HG03565 (cell line): Measurements from ENCODE around the gene CRY2.

Experiments used
- ATAC-seq: cut with Tn5 transposase; IDR thresholded peaks from one replicate; pipeline ENCODE4 v1.9.1; 2021; ENCODE audit warnings: mild to moderate bottlenecking, moderate library complexity; ENCODE audit not compliant: unreplicated experiment

The CRY2 gene

DNA sequence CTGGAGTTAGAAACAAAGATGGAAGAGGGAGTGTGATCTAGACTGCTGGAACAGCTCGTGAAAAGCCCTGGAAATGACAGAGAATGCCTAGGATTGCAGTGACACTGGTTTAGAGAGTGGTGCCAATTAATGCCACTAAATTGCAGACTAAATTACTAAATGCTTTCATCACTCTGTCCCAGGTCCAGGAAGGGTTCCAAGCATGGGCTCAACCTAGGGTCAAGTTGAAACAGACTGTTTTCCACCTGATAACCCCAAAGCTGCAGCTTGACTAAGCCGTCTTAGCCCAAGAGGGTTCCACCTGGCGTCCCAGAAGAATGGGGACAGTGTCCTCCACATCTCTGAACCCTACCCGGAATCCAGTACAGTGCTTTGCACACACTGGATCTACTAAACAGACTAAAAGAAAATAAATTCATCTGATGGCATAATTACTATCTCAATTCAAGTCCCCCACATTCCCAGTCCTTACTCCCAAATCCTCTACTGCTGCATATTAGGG, 1.1 kb upstream of the CRY2 start:
- ATAC-seq: no peak

DNA sequence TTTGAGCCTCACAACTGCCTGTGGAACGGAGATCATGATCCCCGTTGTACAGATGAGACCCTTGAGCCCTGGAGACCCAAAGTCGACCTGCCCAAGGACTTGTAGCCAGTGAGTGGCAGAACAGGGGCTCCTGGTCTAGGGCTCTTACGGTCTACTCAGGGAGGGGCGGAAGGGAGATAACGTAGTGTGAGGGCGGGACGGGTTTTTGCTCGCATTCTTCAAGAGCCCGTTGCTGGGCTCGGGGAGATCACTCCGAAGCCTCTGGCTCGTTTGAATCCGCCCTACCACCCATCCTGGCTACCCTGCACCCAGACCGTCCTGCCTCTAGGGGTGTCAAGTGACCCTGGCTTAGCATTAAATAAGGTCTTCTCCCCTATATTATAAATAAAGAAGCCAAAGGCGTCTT, 639 bp downstream of the CRY2 start:
- ATAC-seq: no peak

DNA sequence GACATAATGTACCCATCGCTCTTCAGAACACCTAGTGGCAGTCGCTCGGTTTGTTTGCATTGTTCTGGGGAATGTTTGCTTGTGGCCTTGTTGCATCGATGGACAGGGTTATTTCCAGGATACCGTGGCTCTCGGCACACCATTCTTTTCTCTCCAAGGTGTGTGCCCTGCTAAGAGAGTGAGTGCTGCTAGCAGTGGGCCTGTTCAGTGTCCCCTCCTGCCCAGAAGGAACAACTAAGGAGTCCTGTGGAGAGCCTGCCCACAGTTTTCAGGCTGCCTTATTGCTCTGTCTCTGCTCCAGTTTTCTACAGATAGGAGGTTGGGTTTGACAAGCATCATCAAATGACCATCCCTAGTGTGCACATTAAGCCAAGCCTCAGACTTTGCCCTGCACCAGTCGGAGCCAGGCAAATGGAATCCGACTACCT, 1.4 kb downstream of the CRY2 start:
- ATAC-seq: no peak

DNA sequence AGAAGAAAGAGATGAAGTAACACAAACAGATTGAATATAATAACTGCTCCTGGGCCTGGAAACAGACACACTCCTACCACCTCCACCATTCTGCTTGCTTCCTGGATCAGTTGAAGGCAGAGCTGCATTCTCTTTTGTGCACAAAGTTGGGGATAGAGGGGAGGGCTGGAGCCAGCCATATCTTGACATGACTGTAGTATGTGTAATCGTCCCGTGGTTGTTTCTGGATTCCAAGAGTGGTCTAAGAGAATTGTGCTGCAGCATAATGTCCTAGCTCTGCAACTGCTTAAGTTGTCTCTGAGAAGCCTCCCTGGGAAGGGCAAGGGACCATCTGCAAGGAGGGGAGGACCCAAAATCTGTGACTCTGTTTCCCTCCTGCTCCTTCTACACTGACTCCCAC, 3.2 kb downstream of the CRY2 start:
- ATAC-seq: no peak

DNA sequence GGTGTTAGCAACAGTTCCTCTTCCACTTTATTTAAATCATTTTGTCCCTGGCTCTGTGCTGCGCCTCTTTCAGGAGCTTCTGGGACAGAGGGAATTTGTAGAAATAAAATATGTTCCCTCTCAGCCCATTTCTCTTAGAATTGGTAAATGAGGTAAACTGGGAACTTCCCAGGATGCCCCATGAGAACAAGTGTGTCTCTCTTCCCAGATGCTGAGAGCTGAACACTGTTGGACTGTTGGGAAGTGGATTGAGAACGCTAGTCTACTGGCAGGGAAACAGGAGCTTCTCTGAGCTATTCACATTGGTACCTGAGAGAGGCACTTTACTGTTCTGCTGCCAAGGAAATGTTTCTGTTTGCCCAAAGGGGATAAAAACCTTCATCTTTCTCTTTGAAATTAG, 4.0 kb downstream of the CRY2 start:
- no peak for ATAC-seq

DNA sequence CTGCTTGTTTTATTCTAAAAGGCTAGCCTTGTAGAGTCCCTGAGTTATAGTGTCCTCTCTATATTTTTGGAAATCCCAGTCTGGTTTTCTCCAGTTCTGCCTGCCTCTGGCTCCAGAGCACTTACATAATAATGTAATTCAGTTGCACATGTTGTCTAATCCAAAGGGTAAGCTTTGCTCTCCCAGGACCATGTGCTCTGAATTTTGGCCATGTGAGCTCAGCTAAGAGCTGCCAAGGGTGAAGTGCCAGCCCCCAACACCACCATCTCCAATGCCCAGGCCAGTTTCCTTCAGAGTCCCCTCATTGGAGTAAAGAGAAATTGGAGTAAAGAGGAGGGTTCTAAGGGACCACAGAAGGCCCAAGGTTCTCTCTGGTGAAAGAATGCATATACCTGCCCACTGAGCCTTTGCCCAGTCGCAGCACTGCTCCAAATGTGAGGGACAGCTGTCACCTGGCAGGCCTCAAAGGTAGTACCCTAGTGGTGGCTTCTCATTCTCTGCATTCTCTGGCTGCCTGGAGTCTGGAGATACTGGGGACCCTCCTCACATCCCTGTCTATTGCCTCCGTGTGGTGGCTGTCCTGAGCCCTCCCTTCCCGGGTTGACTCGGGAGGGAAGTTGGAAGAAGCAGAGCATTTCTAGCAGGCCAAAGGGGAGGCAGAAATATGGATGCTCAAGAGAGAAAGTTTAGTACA, 4.9 kb downstream of the CRY2 start:
- no peak for ATAC-seq

DNA sequence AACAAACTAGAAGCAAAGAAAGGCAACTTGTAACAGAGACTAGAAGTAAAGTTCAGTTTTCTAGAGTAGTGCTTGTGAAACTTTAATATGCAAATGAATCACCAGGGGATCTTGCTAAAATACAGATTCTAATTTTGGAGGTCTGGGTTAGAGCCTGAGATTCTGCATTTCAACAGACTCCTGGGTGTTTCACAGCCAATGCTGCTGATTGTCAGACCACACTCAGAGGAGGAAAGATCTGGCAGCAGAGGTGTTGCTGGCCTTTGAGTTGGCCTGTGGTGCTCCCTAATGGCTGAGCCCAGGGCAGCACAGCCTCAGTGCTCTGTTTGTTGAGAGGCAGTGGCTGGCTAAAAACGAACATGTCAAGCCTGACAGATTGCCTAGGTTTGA, 5.4 kb downstream of the CRY2 start:
- ATAC-seq: peak; percentile 27

DNA sequence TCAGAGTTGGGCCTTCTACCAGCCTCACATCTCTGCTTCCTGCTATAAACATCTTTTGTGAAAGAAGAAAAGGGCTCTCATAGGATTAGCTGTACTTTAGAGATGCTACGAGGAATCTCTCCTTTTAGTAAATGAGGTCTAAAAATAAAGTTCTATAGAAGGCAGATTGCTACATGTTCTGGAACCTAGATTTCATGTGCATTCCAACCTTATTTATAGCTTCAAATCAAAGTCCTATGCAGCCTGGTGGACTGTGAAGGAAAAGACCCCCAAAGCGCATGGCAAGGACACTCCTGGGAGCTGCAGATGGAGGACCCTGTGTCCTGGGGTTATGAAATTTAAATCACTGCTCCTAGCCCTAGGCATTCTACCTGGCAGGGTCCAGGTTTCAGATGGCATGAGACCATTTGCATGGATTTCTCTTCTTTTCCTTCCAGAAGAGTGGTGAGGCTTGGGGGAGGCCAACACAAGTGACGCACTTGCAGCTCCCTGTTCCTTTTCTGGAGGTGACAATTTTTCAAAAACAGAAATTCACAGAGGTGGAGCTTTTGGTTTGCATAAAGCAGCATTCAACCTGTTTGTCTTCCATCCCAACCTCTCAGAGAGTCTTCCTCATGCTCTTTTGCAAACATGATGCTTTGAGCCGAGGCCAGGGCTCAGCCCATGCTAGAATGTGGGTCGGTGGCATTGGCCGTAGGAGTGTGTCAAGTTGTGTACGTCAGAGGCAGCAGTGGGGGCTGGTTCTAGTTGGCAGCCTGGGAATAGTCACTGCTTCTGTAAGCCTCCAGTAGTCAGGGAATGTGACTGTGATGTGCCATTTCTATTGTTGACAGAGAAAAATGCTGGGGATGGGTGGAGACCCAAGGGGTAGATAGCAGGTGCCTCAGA, 6.3 kb downstream of the CRY2 start:
- ATAC-seq: no peak

DNA sequence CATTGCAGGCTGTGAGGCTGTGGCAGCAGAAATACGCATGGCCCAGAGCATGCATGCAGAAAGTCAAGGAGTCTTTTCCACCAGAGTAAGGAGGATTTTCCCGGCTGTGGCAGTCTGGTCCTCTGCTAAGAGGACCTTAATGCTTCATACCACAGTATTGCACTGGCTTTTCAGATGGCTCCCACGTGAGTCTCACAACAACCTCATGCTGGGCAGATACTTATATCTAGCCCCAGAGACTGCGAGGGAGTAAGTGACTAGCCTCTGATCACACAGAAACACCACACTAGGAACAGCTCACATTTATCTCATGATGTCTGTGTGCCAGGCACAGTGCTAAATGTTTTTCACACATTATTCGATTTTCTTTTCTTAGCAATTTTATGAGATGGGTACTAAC, 8.0 kb downstream of the CRY2 start:
- no peak for ATAC-seq

DNA sequence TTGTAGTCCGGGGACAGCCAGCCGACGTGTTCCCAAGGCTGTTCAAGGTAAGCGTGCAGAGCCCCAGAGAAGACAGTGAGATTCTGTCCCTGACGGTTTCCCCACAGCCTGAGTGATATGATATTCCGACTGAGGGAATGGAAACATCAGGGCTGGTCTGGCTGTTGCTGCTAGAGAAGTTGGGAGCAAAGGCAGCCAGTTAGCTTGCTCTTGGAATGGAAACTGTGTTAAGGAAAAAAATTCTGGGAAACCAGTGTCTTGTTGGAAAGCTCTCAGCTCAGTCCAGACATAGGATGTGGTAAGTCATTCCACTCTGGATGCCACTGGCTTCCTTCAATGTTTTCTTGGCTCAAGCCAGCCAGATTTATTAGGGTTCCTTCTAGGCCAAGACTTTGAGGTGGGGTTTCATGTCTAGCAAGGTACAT, 8.8 kb downstream of the CRY2 start:
- ATAC-seq: no peak

DNA sequence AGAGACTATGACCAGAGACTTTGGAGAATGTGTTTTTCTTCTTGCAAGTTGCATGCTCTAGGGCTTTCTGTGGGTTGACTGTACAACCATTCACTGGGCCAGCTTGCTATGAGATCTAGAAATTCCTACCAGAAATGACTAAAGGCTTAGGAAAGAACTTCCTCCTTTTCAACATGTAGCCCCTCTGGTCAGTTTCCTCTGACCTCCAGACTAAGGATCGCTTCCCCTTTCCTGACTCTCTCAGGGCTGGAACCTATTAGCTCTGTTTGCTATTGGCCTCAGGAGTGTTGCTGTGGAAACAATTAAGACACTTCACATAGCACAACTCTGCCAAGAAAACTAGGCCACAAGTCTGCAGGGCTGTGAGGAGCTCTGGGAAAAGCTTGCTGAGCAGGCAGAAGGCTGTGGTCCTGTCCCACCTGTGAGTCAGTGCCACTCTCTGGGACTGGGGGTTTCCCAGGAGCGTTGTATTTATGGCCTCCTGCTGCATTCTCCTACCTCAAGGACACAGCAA, 10.7 kb downstream of the CRY2 start:
- no peak for ATAC-seq

DNA sequence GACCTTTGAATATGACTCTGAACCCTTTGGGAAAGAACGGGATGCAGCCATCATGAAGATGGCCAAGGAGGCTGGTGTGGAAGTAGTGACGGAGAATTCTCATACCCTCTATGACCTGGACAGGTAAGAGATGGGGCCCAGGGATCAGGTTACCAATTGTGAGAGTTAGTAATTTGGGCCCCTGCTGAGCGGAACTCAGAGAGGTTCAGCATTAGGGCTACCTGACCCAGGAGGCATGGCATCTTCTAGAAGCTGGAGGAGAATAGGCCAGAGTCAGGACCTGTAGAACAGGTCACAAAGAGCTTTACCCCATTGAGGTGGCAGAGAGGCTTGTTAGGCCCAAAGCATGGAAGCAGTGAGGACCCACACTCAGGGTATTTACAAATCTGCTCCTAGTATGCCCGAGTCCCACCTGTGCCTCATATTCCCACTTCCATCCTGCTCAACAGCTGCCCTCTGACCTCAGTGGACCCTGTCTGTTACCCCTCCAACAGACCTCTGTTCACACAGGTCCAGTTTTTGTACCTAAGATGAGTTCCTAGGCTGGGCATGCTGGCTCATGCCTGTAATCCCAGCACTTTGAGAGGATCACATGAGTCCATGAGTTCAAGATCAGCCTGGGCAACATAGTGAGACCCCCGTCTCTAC, 11.6 kb downstream of the CRY2 start:
- ATAC-seq: no peak

DNA sequence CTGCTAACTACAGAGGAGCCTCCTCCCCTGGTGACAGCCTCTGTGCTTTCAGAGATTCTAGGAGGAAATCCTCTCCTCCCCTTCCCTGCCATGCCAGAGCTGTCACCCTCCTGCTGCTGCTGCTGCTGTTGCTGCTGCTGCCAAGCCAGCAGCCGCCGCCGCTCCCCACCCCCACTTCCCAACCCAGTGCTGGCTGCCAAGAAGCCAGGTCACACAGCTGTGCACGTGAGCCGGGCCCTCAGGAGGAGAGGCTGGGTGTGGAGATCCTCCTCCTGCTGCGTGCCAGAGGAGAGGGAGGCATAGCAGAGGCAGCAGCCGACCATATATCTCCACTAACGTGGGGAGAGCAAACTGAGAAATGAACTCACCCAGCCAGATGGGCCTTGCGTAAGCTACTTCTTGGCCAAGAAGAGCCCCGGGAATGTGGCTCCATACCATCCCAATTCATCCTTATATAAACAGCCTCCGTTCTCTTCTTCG, 12.4 kb downstream of the CRY2 start:
- no peak for ATAC-seq

DNA sequence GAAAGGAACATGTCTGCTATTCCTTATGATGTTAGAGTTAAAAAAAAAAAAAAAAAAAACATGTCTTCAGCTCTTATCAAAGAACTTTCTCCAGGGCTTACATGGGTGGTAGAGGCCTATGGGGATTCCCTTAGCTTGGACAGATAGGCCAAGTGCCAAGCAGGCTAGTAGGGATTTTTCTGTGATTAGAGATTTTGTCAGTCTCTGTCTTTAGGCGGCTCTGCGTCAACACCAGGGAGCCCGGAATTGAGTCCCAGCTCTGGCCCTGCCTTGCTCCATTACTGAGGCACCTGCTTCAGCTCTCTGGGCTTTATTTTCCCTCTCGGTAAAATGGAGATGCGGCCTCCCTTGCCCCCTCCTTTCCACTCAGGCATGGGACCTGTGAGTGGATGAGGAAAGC, 13.1 kb downstream of the CRY2 start:
- ATAC-seq: no peak

DNA sequence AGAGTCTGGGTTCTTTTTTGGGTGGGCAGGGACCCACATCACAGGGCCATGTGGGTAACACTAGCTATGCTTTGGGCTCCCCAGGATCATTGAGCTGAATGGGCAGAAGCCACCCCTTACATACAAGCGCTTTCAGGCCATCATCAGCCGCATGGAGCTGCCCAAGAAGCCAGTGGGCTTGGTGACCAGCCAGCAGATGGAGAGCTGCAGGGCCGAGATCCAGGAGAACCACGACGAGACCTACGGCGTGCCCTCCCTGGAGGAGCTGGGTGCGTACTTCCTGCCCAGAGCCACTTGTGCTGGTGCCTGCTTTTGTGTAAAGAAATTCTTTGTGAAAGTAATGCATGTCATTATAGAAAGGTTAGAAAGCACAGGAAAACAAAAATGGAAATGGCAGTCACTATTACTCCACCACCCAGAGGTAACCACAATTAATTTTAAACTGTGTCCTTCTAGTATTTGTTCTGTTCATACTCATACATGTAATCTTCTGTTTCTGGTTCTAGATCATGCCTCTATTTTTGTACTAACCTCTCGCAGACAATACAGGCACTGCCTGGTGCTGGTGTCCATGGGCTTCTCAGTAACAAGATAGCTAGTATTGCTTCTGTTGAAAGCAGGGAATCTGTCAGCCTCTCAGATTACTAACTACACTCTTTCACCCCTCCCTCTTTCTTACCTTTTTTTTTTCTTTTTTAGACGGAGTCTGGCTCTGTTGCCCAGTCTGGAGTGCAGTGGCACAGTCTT, 13.7 kb downstream of the CRY2 start:
- ATAC-seq: no peak

DNA sequence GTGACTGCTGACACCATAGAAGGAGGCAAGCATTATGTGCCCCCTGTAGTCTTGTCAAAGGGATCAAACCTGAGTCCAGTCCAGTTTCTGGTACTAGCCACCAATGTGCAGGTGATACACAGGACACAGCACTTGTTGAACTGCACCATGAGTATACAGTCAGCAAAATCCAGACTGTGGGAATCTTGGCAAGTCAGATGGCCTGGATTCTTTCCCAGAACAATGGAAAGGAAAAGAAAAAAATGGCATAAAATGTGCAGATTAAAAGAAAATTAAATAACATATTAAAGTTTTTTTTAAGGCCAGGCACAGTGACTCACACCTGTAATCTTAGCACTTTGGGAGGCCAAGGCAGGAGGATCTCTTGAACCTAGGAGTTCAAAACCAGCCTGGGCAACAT, 16.8 kb downstream of the CRY2 start:
- ATAC-seq: no peak

DNA sequence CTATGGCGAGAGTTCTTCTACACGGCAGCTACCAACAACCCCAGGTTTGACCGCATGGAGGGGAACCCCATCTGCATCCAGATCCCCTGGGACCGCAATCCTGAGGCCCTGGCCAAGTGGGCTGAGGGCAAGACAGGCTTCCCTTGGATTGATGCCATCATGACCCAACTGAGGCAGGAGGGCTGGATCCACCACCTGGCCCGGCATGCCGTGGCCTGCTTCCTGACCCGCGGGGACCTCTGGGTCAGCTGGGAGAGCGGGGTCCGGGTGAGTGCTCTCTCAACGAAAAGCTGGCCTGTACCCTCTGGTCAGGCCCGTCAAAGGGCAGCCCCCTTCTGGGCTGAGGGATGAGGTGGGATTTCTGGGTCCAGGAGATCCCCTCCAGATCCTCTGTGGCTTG, 22.3 kb downstream of the CRY2 start:
- no peak for ATAC-seq

DNA sequence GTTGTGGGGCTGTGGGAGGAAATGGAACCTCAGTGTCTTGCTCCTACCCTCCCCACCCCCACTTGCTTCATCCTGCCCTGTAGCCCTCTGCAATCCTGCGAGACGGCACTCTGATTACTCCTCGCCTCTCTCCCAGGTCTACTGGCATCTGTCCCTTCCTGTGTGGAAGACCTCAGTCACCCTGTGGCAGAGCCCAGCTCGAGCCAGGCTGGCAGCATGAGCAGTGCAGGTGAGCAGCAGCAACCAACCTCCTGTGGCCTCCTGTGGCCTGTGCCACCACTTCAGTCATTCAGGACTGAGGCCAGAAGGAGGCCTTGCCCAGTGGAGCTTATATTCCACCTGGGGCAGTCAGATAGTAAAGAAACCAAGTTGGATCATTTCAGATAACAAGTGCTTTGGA, 23.4 kb downstream of the CRY2 start:
- no peak for ATAC-seq

DNA sequence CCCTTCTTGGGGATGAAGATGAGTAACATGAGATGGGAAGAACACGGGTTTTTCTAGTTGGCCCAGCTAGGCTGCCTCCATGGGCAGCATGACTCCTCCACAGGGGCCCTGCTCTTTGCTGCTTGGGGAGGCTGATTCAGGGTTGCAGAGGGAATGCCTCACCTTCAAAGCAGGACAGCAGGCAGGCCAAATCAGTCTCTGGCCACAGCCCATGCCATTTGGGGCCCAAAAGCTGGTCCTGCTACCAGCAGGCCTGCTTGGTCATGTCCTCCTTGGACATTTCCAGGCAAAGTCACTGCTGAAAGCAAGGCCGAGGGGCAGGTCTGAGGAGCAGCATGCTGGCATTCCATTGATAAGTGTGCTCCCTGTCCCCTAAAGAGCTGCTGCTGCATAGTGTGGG, 24.4 kb downstream of the CRY2 start:
- no peak for ATAC-seq

DNA sequence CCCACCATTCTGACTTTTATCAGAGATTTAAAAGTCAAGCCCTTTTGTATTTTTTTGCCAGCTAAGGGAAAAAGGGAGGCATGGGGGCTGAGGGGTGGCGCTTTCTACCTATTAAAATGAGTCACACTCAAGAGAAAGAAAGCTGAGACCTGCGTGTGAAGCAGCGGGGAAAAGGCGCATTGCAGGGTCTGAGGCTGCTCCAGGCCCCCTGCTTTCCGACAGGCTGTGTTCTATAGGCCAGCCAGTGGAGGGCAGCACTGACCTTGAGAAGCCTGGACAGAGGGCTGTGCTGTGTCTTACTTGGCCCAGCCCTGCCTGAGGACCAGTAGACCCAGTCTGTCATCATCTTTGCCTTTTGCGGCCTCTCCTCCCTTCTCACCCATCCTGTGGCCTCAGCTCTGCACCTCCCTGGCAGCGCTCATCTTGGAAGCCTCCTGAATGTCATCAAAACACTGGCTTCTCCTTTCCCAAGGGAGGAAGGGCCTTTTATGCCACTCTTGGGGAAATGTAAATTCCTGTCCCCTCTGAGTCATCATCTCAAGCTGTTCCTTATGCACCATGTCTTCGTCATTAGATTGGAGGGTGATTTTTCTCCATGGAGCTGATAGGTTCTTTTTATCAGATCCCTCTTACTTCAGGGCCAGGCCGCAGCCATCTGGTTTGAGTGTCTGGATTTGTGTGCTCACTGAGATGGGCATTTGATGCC, 25.5 kb downstream of the CRY2 start:
- ATAC-seq: no peak
